Keratinocyte (primary cell): ENCODE measurements around the gene FBN1.

ENCODE experiments used
- EZH2 ChIP-seq: IDR thresholded peaks from one replicate; pipeline ENCODE4 v1.6.1; 2012; ENCODE audit warnings: inconsistent platforms, mild to moderate bottlenecking, low read length, moderate library complexity
- TF ChIP-seq, protein P1 (sequence below), 3 experiments: IDR thresholded peaks in 1 of 3; conservative IDR thresholded peaks in 1 of 3; optimal IDR thresholded peaks in 1 of 3; 2 replicates in 2 of 3; 3 replicates in 1 of 3; pipeline versions ENCODE3 to v1.5.1; 2011; ENCODE audit warnings: low read length in 3 of 3, mild to moderate bottlenecking in 3 of 3, moderate library complexity in 2 of 3, control low read depth in 1 of 3, inconsistent platforms in 1 of 3; ENCODE audit not compliant: insufficient read depth in 2 of 3; ENCODE audit errors: extremely low read depth in 1 of 3

DNA sequence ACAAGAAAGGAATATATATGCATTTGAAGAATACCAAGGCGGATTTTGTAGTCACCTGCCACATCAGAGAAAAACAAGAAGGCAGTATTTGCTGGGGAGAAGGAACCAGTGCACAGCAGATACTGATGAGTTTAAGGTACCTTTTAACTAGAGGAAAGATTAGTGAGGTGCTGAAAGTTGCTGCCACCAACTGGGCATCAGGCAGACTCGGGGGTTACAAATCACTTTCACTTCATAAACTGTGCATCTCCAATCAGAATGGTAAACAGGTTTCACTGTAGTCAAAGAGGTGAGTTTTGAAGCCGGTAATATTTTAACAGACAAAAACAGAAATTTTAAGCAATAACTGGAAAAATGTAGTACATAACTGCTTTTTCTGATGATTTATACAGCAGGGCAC lies 4.1 kb downstream of the FBN1 start:
- TF ChIP-seq, protein P1, sequence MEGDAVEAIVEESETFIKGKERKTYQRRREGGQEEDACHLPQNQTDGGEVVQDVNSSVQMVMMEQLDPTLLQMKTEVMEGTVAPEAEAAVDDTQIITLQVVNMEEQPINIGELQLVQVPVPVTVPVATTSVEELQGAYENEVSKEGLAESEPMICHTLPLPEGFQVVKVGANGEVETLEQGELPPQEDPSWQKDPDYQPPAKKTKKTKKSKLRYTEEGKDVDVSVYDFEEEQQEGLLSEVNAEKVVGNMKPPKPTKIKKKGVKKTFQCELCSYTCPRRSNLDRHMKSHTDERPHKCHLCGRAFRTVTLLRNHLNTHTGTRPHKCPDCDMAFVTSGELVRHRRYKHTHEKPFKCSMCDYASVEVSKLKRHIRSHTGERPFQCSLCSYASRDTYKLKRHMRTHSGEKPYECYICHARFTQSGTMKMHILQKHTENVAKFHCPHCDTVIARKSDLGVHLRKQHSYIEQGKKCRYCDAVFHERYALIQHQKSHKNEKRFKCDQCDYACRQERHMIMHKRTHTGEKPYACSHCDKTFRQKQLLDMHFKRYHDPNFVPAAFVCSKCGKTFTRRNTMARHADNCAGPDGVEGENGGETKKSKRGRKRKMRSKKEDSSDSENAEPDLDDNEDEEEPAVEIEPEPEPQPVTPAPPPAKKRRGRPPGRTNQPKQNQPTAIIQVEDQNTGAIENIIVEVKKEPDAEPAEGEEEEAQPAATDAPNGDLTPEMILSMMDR (optimal IDR thresholded peaks at IDR 0.05 in 1 of 3, IDR thresholded peaks at IDR 0.05 in 1 of 3, conservative IDR thresholded peaks at IDR 0.05 in 1 of 3; ENCODE audit: extremely low read depth in 1 of 3, insufficient read depth in 2 of 3, low read length in 3 of 3), result peak; percentile 29 to 74 (median 35)
- no peak for TF ChIP-seq EZH2
